Renal cortex interstitium (tissue), 11 donors: ENCODE data around the gene GRIA1. TPM values are rescaled to one million over a fixed set of nuclear protein-coding genes. Genes with fewer than 3 reads are reported as not detected.
"Not testable (repeated sequence)": the region's sequence is repeated elsewhere in the genome, so short reads cannot be mapped to it uniquely, and the experiment has no call there.

ENCODE experiments used
- DNase-seq, 11 donors: peaks; one replicate each; pipeline ENCODE4 v3.0.0-alpha.2; 2013; ENCODE audit warnings: low read depth in 9 of 11, low spot score in 4 of 11; ENCODE audit errors: extremely low read depth in 1 of 11
- polyA plus RNA-seq, 3 donors: library from polyadenylated mRNA; unstranded; fragments of 120-200 nt; gene quantifications; one replicate each; pipeline ENCODE4 v1.2.1, GENCODE V29; 2013; ENCODE audit not compliant: insufficient read length in 3 of 3

GRIA1 gene
- polyA plus RNA-seq, 3 donors: 2.4 to 3.6 (median 3.4) TPM

DNA sequence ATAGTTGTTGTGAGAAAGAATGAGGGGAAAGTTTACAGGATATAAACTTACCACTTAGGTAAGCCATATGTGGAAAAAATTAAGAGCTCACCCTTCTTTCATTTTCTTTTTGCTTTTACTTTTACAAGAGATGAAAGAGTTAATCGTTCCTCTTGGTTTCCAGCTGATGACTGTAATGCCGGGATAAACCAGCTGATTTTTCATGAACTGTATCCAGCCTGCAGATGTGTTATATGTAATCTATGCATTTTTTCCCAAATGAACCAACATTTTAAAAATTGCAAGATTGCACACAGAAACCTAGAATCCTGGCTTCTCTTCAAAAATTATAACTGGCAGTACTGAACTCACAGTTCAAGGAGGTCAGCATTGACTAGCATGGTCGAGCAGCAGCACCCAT, 185.9 kb downstream of the GRIA1 start:
- DNase-seq: no peak

DNA sequence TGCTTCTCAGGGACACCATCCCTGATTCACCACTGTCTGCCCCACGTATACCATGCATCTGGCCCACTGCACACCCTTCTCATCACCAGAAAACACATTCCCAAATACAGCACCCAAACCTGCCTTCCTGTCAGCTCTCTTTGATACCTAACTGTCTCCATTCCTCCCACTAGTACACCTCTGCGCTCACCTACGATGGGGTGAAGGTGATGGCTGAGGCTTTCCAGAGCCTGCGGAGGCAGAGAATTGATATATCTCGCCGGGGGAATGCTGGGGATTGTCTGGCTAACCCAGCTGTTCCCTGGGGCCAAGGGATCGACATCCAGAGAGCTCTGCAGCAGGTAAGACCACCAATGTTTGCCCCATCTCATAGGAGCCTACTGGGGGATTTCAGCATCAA, 186.4 kb downstream of the GRIA1 start:
- no peak for DNase-seq

DNA sequence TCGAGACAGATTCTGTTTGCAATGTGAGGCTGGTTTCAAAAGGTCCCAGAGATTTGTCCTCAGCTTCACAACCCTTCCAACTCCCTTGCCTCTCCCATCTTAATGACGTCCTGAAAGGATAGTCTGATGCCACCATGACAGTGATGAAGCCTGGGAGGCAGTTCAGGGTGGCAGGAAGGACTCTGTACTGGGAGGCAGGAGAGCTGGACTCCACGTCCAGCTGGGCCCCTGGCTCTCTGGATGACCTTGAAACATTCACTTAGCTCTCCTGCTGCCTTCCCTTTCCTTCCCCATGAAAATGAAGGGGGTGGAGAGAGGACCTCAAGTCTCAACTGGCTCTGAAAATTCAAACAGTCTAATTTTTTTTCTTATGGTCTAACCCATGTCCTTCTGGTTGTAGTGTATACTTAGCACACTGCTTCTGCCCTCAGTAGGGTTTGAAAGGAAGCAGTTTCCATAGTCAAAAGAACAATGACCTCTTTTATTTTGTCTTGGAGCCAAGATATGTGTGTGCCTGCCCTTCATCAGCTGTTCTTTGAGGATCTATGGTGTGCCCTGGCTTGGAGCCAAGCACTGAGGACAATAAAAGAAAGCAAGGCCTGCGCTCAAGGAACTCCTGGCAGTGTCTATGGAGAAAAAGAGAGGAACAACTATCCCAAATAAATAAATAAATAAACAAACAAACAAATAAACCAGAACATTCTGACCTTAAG, 188.3 kb downstream of the GRIA1 start:
- no peak for DNase-seq

DNA sequence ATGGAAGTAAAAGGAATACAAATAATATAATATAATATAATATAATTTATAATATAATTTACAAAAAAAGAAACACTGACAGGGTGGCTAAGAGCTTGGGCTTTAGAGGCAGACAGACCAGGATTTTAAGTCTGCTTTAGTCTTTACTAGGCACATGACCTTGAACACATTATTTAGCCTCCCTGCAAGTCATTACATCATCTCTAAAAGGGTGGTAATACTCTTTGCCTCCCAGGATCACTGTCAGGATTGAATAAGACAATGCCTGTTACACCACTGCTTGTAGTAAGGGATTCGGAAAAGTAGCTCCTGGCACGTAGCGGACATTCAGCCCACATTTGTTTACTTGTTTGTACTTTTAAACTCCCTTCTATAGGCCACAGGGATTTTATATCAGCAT, 199.8 kb downstream of the GRIA1 start:
- DNase-seq: no peak

DNA sequence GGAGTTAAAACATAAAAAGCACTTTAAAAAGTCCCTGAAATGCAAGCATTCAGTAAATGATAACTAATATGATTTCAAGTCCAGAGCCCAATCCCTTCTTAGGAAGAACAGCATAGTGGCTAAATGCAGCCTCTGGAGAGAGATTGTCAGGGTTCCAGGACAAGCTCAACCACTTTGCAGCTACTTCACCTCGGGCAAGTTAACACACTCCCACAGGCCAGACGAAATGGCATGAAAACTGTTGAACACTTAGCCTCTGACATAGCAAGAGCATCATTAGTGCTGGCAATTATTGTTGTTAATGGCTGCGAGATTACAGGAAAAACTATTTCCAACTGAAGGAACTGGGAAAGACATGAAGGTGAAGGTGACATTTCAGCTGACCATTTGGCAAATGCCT, 205.8 kb downstream of the GRIA1 start:
- no peak for DNase-seq

DNA sequence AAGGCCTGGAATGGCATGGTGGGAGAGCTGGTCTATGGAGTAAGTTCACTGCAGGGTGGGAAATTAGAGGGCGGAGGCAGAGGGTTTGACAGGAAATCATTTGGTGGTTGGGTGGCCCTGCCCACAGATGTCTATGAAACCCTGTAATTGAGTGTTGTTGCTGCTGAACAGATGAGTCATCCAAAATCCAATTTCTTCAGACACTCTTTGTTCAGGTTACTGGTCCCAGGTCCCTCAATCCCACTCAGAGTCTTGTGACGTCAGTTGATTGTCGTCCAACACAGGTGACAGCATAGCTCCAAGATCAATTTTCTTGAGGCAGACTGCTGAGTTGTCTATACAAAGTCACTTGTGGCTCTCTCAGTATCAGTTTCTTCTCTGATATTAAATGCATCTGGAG, 208.6 kb downstream of the GRIA1 start:
- DNase-seq: no peak

DNA sequence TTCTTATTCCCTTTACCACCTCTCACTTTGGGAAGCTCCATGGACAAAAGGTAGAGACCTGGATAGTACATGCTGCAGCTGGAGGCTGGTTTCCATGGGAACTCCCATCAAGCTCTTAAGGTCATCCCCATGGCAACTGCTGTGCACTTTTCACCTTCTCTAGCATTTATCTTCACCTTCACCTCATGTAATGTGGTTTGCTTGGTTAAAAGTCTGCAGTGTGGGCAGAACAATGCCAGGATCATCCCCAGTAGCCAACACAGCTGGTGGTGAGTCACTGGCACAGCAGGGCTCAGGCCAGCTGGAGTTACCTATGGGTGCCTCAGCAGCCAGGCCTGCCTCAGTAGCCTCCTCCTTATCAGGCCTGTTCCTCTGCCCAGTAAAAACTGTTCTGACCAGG, 210.5 kb downstream of the GRIA1 start:
- DNase-seq: no peak

DNA sequence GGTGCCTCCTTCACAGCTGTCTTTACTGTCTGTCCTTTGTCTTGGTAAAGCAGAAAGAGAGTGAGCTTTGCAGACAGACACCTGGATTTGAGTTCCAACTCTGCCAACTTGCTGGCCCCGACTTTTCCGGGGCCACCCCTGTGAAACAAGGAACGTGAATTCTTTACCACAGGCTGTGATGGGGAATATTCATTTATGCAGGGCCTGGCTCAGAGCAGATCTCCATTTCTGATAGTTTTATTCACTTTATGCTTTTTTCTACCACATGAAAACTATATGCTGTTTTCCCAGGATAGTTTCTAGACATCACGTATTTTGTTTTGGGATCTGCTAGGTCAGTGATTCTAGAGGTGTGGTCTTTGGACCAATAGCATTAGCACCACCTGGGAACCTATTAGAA, 211.8 kb downstream of the GRIA1 start:
- no peak for DNase-seq

DNA sequence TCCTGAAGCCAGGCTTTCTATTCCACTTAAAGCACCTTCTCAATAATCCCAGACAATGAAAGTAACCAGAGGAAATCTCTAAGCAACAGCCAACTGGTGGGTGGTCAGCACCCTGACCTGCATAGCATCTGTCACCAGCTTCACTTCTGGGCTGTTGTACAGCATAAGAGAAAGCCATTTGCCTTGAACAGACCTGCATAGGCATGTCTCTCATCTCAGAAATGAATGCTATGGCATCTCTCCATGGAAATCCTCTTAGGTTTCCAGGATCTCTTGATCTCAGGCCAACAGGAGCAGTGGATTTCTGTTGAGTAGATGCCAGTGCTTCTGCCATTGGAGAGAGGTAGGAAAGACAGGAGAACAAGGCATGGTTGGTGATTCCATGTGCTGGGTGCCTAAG, 213.6 kb downstream of the GRIA1 start:
- DNase-seq: no peak

DNA sequence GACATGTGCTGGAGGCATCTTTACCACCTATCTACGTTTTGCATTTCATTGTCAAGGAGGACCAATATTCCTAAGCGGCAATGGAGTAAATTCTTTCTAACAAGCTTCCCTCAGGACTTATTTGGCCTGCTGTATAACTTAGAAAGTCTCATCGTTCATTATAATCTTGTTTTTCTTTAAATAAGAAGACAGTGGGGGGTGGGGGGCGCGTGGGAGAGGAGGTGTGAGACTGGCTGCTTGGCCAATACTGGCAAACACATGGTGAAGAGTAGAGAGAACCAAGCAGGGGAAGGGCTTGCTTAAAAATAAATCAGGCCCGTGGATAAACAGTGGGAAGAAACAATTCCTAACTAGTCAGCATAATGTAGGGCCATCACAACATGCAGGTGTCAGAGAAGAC, 217.2 kb downstream of the GRIA1 start:
- DNase-seq: no peak

DNA sequence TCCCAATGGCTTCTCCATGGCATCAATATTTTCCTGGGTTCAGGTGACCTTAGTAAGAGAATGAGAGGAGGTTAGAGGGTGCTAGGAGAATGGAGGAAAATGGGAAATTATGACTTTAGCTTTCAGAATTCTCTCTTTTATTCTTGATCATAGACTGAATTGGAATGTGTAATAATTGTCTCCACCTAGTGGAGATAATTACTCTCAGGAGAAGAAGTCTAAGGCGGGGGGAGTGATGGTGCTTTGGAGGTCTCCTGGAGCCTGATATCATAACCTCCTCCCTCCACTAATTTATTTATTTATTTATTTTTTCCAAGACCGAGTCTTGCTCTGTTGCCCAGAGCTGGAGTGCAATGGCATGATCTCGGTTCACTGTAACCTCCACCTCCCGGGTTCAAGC, 221.3 kb downstream of the GRIA1 start:
- no peak for DNase-seq

DNA sequence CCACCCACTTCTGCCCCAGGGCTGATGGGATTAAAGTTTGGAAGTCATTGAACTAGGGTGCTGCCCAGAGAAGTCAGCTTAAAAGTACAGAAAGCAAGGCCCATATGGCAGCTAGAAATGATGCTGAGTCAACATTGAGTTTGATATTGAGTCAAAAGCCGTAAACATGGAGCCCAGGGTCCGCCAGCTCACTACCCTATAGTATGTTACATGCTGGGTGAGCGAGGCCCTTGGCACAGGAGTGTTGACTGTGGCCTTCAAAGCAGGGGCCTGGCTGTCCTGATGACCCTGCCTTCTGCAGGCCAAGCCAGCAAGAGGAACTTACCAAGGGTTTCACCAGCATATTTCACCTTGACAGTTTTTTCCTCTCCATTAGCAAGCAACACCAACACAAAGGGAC, 222.5 kb downstream of the GRIA1 start:
- DNase-seq: no peak

DNA sequence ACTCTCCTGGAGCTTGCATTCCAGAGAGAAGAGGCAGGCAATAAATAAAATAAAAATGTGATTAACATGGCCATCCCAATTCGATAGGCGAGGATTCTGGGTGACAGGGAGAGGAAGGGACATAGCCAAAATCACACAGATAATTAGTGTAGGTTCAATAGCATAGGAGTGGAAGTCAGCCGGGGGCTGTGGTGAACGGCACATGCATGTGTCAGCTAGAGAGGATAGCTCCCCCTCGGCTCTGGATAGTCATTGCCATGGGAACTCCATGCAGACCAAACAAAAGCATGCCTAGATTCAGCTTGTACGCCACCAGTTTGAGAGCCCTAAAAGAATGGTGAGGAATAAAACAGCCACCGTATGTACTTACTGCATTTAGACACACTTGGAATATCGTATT, 223.5 kb downstream of the GRIA1 start:
- no peak for DNase-seq

DNA sequence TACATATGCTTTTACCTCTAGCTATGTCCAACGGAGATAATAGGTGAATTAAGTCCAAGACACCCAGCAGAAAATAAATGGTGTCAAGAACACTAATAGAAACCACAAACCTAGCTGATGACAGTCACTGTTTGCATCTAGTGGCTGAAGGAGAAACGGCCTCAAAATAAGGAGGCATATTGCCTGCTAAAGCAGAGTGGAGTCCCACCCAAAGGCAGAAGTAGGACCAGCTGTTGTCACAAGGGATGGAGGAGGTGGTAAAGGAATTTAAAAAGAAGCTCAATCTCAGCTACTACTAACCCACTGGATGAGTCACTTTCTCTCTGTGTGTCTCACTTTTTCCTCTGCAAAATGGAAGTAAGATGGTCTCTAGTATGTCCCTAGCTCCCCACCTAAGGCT, 224.3 kb downstream of the GRIA1 start:
- no peak for DNase-seq

DNA sequence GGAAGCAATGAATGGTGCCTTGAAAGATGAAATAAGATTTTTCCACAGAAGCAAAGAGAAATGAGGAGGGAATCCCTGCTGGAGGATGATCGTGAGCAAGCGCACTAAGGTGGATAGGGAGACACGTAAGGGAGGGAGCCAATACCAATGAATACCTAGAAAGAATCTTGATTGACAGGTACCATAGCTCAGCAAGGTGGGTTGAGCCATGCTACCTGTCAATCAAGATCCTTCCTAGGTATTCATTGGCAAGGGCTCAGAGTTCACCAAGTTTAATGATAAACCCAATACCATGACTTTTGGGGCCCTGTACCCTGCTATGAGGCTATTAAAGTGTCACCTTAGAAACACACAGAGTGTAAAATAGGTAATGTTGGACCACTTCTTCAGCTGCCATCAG, 226.8 kb downstream of the GRIA1 start:
- DNase-seq: no peak

DNA sequence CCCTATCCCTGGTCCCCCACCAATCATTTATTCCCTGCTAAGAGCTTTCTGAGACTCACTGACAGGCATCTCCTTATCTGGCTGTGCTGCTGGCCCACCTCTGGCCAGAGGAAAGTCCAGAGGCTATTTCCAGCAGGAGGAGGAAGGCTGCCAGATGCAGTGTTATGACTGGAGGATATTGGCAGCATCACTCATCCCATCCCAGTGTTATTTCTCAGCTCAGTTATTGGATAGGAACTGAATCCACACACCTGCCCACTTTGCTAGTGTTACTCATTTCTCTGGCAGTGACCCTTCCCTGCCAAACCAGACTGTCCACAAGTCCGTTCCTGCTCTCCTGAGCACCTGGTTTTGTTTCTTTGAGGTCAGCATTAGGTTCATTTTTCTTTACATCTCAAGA, 228.2 kb downstream of the GRIA1 start:
- DNase-seq: no peak

DNA sequence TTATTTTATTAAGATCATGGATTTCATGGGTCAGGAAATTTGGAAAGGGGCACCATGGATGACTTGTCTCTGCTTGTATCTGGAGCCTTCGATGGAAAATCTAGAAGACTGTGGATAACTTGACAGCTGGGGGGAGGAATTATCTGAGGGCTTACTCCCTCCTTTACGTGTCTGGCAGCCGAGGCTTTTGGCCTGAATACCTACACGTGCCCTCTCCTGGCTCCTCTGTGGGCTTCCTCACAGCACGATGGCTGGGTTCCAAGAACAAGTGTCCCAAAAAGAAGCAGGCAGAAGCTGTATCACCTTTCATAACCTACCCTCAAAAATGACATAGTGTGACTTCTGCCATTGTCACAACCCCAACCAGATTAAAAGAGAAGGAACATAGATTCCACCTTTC, 228.9 kb downstream of the GRIA1 start:
- no peak for DNase-seq

DNA sequence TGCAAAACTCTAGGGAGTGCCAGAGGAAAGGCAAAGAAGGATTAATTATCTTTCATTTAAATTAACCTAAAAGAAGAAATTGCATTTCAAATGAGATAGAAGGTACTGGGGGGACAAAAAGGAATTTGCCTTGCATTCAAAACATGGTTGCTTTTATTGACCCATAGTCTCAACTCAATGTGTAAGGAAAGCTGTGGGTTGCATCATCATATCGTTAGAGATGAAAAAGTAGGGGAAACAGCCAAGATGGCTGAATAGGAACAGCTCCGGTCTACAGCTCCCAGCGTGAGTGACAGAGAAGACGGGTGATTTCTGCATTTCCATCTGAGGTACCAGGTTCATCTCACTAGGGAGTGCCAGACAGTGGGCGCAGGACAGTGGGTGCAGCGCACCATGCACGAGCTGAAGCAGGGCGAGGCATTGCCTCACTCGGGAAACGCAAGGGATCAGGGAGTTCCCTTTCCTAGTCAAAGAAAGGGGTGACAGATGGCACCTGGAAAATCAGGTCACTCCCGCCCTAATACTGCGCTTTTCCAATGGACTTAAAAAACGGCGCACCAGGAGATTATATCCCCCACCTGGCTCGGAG, 232.6 kb downstream of the GRIA1 start:
- not testable (repeated sequence) for DNase-seq

DNA sequence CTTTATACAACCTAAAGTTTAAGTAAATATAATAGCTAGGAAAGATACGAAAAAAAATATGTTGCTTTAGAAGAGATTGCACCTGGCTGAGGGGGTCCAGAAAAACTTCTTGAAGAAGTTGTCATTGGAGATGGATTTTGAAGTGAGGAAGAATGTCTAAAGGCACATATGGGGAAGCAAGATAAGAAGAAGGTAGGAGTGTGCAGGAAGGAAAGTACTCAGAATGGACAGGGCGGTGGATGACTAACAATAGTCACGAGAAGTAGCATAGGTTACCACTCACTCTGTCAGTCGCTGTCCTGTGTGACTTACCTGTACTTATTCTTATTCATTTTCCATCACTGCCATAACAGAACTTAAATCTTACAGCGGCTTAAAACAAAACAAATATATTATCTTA, 251.6 kb downstream of the GRIA1 start:
- DNase-seq: no peak

DNA sequence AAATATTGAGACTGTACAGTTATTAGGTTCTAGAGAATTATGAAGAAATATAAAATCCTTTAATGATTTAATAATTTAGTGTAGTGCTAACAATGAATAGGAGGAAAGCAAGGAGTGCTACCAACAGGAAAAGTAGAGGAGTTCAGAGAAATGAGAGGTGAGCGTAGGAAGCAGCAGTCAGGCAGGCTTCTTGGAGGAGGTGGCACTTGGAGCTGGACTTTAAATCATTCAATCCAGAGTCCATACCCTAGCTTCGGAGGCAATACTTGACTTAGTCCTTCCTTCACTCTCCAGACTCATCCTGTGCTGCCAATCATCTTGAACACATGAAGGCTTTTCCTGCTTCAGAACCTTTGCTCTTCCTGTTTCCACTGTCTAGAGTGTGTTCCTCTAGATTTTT, 254.3 kb downstream of the GRIA1 start:
- DNase-seq: no peak

DNA sequence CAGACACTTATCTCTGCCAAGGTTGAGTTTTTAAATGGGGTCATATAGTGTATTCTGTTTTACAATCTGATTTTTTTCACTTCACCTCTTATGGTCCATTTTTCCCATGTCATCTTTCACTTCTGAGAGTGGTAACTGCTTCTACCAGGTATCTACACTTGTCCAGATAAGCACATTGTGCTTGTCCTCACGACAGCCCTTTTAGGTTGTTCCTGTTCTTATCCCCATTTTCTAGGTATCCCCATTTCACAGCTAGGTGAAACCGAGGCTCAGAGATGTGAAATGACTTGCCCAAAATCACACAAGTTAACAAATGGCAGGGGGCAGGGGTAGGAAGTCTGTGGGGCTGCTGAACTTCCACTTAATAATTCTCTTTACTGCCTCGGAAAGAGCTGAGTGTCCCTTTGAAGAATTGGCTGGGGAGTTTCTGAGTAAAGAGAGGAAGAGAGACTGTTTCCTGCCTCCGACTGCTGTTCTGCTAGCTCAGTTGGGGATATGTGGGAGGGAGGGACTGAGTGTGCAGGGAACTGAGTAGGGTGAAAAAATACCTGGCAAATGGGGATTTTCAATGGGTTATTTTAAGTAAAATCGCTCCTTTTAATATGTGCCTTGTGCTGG, 255.4 kb downstream of the GRIA1 start:
- DNase-seq: no peak
